ENCODE data around the gene SLC22A1. TPM values are rescaled to one million over a fixed set of nuclear protein-coding genes. Genes with fewer than 3 reads are reported as not detected.

SLC22A1 gene
- total and polyA plus RNA-seq, 2 experiments from 2014 or later = 0.10 to 0.65 TPM

DNA sequence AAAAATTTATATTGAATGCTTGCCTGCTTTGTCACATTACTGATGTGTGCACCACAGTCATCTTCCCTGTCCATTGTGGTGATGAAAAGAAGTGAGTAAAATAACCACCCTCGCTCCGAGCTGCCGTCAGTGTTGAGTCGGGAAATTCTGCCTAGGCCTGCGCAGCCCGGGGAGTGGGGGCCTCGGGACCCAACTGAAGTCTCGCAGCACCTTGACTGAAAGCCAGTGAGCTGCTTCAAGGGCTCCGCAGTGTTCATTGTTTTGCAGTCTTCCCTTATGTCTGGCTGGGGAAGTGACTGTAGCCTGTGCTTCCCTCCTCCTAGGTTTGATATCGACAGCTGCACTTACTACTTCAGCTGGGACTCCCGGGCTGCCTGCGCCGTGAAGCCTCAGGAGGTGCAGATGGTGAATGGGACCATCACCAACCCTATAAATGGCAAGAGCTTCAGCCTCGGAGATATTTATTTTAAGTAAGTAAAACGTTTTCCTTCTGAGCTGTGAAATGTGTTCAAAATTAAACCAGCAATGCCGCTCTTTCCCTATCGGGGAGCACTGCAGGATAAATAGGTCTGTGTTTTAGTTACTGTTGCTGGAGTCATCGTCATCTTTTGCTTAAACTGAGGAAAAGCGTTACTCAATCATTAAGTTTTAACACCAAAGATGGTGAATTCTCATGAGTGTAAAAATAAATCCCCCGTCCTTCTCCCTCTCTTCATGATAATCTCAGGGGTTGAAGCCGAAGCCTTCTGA is 32.7 kb upstream of the SLC22A1 start (continued):
- TF ChIP-seq, protein P1, sequence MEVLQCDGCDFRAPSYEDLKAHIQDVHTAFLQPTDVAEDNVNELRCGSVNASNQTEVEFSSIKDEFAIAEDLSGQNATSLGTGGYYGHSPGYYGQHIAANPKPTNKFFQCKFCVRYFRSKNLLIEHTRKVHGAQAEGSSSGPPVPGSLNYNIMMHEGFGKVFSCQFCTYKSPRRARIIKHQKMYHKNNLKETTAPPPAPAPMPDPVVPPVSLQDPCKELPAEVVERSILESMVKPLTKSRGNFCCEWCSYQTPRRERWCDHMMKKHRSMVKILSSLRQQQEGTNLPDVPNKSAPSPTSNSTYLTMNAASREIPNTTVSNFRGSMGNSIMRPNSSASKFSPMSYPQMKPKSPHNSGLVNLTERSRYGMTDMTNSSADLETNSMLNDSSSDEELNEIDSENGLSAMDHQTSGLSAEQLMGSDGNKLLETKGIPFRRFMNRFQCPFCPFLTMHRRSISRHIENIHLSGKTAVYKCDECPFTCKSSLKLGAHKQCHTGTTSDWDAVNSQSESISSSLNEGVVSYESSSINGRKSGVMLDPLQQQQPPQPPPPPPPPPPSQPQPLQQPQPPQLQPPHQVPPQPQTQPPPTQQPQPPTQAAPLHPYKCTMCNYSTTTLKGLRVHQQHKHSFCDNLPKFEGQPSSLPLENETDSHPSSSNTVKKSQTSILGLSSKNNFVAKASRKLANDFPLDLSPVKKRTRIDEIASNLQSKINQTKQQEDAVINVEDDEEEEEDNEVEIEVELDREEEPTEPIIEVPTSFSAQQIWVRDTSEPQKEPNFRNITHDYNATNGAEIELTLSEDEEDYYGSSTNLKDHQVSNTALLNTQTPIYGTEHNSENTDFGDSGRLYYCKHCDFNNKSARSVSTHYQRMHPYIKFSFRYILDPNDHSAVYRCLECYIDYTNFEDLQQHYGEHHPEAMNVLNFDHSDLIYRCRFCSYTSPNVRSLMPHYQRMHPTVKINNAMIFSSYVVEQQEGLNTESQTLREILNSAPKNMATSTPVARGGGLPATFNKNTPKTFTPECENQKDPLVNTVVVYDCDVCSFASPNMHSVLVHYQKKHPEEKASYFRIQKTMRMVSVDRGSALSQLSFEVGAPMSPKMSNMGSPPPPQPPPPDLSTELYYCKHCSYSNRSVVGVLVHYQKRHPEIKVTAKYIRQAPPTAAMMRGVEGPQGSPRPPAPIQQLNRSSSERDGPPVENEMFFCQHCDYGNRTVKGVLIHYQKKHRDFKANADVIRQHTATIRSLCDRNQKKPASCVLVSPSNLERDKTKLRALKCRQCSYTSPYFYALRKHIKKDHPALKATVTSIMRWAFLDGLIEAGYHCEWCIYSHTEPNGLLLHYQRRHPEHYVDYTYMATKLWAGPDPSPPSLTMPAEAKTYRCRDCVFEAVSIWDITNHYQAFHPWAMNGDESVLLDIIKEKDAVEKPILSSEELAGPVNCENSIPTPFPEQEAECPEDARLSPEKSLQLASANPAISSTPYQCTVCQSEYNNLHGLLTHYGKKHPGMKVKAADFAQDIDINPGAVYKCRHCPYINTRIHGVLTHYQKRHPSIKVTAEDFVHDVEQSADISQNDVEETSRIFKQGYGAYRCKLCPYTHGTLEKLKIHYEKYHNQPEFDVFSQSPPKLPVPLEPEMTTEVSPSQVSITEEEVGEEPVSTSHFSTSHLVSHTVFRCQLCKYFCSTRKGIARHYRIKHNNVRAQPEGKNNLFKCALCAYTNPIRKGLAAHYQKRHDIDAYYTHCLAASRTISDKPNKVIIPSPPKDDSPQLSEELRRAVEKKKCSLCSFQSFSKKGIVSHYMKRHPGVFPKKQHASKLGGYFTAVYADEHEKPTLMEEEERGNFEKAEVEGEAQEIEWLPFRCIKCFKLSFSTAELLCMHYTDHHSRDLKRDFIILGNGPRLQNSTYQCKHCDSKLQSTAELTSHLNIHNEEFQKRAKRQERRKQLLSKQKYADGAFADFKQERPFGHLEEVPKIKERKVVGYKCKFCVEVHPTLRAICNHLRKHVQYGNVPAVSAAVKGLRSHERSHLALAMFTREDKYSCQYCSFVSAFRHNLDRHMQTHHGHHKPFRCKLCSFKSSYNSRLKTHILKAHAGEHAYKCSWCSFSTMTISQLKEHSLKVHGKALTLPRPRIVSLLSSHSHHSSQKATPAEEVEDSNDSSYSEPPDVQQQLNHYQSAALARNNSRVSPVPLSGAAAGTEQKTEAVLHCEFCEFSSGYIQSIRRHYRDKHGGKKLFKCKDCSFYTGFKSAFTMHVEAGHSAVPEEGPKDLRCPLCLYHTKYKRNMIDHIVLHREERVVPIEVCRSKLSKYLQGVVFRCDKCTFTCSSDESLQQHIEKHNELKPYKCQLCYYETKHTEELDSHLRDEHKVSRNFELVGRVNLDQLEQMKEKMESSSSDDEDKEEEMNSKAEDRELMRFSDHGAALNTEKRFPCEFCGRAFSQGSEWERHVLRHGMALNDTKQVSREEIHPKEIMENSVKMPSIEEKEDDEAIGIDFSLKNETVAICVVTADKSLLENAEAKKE (CRISPR knock-in tag; IDR thresholded peaks at IDR 0.05) = no peak
- TF ChIP-seq ZNF331 (CRISPR knock-in tag; IDR thresholded peaks at IDR 0.05; ENCODE audit: low read depth) (no peak), ZNF114 (CRISPR knock-in tag; IDR thresholded peaks at IDR 0.05) (no peak), NANOG (IDR thresholded peaks at IDR 0.05; ENCODE audit: borderline replicate concordance) (no peak), JUNB (IDR thresholded peaks at IDR 0.05; ENCODE audit: unreplicated experiment) (no peak)
- TF ChIP-seq, protein P2, sequence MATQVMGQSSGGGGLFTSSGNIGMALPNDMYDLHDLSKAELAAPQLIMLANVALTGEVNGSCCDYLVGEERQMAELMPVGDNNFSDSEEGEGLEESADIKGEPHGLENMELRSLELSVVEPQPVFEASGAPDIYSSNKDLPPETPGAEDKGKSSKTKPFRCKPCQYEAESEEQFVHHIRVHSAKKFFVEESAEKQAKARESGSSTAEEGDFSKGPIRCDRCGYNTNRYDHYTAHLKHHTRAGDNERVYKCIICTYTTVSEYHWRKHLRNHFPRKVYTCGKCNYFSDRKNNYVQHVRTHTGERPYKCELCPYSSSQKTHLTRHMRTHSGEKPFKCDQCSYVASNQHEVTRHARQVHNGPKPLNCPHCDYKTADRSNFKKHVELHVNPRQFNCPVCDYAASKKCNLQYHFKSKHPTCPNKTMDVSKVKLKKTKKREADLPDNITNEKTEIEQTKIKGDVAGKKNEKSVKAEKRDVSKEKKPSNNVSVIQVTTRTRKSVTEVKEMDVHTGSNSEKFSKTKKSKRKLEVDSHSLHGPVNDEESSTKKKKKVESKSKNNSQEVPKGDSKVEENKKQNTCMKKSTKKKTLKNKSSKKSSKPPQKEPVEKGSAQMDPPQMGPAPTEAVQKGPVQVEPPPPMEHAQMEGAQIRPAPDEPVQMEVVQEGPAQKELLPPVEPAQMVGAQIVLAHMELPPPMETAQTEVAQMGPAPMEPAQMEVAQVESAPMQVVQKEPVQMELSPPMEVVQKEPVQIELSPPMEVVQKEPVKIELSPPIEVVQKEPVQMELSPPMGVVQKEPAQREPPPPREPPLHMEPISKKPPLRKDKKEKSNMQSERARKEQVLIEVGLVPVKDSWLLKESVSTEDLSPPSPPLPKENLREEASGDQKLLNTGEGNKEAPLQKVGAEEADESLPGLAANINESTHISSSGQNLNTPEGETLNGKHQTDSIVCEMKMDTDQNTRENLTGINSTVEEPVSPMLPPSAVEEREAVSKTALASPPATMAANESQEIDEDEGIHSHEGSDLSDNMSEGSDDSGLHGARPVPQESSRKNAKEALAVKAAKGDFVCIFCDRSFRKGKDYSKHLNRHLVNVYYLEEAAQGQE (IDR thresholded peaks at IDR 0.05; ENCODE audit: unreplicated experiment) = no peak

All from GM23338 (cell line).